GM13976 (cell line): ENCODE measurements around the gene TNK2.

ENCODE experiments used
- DNase-seq: peaks from one replicate; pipeline ENCODE4 v3.0.0; 2012; ENCODE audit warnings: low spot score
- in situ Hi-C: fragments of 300-500 bp; cut with MboI; formaldehyde crosslinking; loops from one replicate; pipeline ENCODE4 v1.12.0; 2022; ENCODE audit warnings: low sequenced_read_pairs, mixed read lengths, inconsistent platforms; ENCODE audit not compliant: unreplicated experiment
- TF ChIP-seq, protein P1 (sequence below): IDR thresholded peaks from 2 replicates; pipeline ENCODE4 v1.5.1; 2012; ENCODE audit warnings: borderline replicate concordance, mild to moderate bottlenecking; ENCODE audit not compliant: insufficient read depth; ENCODE audit errors: extremely low read depth, missing control alignments, control extremely low read depth

Gene TNK2

DNA sequence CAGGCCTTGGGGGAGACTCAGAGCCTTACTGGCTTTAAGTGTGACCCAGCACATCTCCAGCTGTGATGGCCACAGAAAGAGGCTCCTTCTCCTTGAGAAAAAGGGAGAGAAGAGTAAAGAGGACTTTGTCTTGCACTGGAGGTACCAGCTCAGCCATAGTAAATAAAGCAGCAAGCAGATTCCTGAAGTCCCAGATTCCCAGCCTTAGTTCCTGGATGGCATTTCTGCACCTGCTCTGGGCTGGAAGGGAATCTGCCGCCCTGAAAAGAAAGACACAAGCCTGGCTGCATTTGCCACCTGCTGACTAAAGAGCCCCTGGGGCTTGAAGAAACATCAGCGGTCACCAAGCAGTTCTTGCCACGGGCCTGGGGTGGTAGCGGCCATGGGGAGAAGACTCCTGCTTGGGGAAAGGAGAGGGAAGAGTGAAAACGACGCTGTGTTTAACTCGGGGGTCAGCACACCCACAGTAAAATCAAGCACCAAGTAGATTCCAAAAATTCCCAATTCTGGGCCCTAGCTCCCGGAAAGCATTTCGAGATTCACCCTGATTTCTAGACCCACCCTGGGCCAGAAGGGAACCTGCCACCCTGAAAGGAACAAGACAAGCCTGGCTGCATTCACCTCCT, 24.2 kb upstream of the TNK2 start:
- in situ Hi-C loops, result no loop called here
- TF ChIP-seq, protein P1, sequence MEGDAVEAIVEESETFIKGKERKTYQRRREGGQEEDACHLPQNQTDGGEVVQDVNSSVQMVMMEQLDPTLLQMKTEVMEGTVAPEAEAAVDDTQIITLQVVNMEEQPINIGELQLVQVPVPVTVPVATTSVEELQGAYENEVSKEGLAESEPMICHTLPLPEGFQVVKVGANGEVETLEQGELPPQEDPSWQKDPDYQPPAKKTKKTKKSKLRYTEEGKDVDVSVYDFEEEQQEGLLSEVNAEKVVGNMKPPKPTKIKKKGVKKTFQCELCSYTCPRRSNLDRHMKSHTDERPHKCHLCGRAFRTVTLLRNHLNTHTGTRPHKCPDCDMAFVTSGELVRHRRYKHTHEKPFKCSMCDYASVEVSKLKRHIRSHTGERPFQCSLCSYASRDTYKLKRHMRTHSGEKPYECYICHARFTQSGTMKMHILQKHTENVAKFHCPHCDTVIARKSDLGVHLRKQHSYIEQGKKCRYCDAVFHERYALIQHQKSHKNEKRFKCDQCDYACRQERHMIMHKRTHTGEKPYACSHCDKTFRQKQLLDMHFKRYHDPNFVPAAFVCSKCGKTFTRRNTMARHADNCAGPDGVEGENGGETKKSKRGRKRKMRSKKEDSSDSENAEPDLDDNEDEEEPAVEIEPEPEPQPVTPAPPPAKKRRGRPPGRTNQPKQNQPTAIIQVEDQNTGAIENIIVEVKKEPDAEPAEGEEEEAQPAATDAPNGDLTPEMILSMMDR, result no peak
- no peak for DNase-seq

DNA sequence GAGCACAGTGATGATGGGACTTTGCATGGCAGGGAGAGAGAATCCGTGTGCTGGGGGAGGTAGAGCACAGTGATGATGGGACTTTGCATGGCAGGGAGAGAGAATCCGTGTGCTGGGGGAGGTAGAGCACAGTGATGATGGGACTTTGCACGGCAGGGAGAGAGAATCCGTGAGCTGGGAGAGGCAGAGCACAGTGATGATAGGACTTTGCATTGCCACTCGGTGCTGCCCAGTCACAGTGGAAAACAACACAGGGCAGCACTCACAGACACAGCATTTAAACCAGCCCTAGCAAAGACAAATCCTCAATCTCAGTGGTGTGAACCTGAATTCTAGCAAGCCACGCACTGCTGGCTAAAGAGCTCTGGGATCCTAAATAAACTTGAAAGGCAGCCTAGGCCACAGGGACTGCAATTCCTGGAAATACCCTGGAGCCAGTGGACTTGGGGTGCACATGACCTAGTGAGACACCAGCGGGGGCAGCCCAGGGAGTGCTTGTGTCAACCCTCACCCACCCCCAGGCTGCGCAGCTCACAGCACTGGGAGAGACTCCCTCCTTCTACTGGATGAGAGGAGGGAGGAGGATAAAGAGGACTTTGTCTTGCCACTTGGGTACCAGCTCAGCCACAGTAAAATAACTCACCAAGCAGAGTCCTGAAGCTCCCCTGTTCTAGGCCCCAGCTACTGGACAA, 23.4 kb upstream of the TNK2 start:
- TF ChIP-seq, protein P1, result no peak
- no peak for DNase-seq
- in situ Hi-C loops, result no loop called here

- no peak for DNase-seq
- TF ChIP-seq, protein P1, result no peak
- in situ Hi-C loops, result no loop called here
These were observed 21.1 kb upstream of the TNK2 start for GRCh38 chr3:195929452-195929851.

GRCh38 chr3:195921334-195921791, 13.0 kb upstream of the TNK2 start:
- in situ Hi-C loops, result no loop called here
- no peak for DNase-seq

GRCh38 chr3:195918176-195918575, 9.8 kb upstream of the TNK2 start:
- DNase-seq, result no peak
- in situ Hi-C loops, result loop anchor here (5.0 kb wide), 1 partner anchor 56 kb away; no protein-coding TSS in a partner anchor
- TF ChIP-seq, protein P1, result no peak

More at GRCh38 chr3:195921334-195921791, 13.0 kb upstream of the TNK2 start:
- TF ChIP-seq, protein P1, result no peak

DNA sequence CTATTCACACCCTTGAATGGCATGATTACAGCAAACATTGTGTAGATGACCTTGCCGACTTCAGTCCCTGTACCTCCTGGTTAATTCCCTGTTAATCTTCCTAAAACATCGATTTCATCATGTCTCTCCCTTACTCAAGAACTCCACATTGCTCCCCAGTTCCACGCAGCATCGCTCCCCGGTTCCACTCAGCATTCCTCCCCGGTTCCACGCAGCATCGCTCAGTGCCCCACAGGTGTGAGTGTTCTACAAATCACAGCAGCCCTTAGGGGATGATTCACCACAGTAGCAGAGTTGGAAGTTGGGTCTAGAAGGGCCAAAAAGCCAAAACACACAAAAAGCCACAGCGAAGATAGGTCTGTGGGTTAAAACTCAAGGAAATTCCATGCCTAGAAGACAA, 8.6 kb upstream of the TNK2 start:
- no peak for DNase-seq
- in situ Hi-C loops, result loop anchor here (5.0 kb wide), 1 partner anchor 55 kb away; no protein-coding TSS in a partner anchor
- TF ChIP-seq, protein P1, result no peak
